GM12892 (cell line): ENCODE results near the gene LILRB3.
"Not testable (repeated sequence)": the region's sequence is repeated elsewhere in the genome, so short reads cannot be mapped to it uniquely, and the experiment has no call there.

Source experiments
- POLR2A ChIP-seq: IDR thresholded peaks from 2 replicates; pipeline ENCODE4 v1.6.1; 2011; ENCODE audit warnings: low read depth, low read length, control low read depth
- POLR2AphosphoS5 ChIP-seq: IDR thresholded peaks from 2 replicates; pipeline ENCODE4 v1.6.1; 2011; ENCODE audit warnings: low read depth, low read length, control low read depth

DNA sequence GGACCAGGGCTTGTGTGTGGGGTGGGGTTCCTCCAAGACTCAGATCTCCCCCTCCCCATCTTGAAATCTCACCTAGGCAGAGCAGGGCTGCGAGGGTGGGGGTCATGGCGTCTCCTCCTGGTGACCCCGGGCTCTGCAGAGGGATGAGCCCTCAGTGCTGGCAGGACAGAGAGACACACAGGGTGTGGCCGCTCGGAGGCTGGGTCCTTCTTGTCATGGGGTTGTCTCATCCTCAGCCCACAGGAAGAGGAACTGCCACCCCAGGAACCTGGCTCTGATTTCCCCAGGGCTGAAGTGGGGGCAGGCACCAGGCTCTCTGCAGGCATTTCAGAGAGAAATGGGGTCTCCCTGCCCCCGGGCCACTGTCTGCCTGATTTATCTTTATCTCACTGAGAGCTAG, 19.8 kb upstream of the LILRB3 start, which contains the start of gene LILRA6:
- TF ChIP-seq POLR2AphosphoS5, POLR2A: not testable (repeated sequence)
